ENCODE data around the gene IL31.

DNA sequence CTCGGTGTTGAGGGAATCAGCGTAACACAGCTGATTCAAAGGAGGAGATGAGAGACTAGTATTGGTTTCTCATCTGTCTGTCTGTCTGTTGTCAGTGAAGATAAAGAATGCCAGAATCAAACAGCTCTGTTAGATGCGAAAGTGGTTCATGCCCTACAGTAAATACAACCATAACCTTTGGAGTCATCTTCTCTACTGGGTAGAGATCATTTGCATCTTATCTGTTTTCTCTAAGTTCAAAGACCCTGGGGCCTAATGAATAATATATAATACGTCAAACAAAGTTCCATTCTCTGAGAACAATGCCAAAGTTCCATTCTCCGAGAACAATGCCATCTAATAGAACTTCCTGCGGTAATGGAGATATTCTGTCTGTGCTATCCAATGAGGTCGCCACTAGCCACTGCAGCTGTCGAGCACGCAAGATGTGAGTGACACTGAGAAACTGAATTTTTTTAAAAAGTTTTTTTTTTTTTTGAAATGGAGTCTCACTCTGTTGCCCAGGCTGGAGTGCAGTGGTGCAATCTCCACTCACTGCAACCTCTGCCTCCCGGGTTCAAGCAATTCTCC, 6.6 kb downstream of the IL31 start:
- TF ChIP-seq, protein P1, sequence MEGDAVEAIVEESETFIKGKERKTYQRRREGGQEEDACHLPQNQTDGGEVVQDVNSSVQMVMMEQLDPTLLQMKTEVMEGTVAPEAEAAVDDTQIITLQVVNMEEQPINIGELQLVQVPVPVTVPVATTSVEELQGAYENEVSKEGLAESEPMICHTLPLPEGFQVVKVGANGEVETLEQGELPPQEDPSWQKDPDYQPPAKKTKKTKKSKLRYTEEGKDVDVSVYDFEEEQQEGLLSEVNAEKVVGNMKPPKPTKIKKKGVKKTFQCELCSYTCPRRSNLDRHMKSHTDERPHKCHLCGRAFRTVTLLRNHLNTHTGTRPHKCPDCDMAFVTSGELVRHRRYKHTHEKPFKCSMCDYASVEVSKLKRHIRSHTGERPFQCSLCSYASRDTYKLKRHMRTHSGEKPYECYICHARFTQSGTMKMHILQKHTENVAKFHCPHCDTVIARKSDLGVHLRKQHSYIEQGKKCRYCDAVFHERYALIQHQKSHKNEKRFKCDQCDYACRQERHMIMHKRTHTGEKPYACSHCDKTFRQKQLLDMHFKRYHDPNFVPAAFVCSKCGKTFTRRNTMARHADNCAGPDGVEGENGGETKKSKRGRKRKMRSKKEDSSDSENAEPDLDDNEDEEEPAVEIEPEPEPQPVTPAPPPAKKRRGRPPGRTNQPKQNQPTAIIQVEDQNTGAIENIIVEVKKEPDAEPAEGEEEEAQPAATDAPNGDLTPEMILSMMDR (IDR thresholded peaks at IDR 0.05), result no peak
- no peak for TF ChIP-seq POLR2AphosphoS5 (IDR thresholded peaks at IDR 0.05; ENCODE audit: low read depth, low read length)
- no peak for TF ChIP-seq SIN3A (IDR thresholded peaks at IDR 0.05; ENCODE audit: borderline replicate concordance, insufficient read depth, low read depth, low read length)
